Stomach (tissue), 9 donors: ENCODE measurements around the gene KPNB1. TPM values are rescaled to one million over a fixed set of nuclear protein-coding genes. Genes with fewer than 3 reads are reported as not detected.

Experiments used
- DNase-seq, 2 donors: peaks; one replicate each; pipeline versions ENCODE4 v3.0.0 to v3.0.0-alpha.2; 2013 to 2019
- H3K27ac ChIP-seq, 5 donors: fragments of 200-600 bp in 4 of 5; sonication (generic) in 4 of 5; one replicate each; pipeline ENCODE4 v1.5.1; 2013 to 2019; ENCODE audit warnings: mild to moderate bottlenecking in 1 of 5, moderate library complexity in 1 of 5
- H3K27me3 ChIP-seq, 3 donors: fragments of 200-600 bp; sonication (generic); one replicate each; pipeline ENCODE4 v1.5.1; 2017 to 2019; ENCODE audit warnings: mixed run types in 1 of 3
- H3K36me3 ChIP-seq, 4 donors: fragments of 200-600 bp; sonication (generic); 1 replicate in 3 of 4; 2 replicates in 1 of 4; pipeline ENCODE4 v1.5.1; 2016 to 2019
- H3K4me1 ChIP-seq, 4 donors: fragments of 200-600 bp; sonication (generic); one replicate each; pipeline ENCODE4 v1.5.1; 2016 to 2019
- H3K4me3 ChIP-seq, 4 donors: fragments of 200-600 bp; sonication (generic) in 3 of 4; one replicate each; pipeline ENCODE4 v1.5.1; 2016 to 2019; ENCODE audit warnings: mild to moderate bottlenecking in 1 of 4
- H3K9me3 ChIP-seq, 4 donors: fragments of 200-600 bp; sonication (generic); one replicate each; pipeline ENCODE4 v1.5.1; 2016 to 2019
- CTCF ChIP-seq, 7 experiments: fragments of 450-650 bp in 4 of 7; fragments of 200-600 bp in 3 of 7; sonication (generic) in 3 of 7; IDR thresholded peaks; one replicate each; pipeline ENCODE4 v1.5.1; 2016 to 2019; ENCODE audit warnings: antibody characterized with exemption in 7 of 7, control low read depth in 2 of 7, mild to moderate bottlenecking in 1 of 7
- EP300 ChIP-seq: sonication (generic); formaldehyde crosslinking; IDR thresholded peaks from one replicate; pipeline ENCODE4 v1.6.1; 2017; ENCODE audit warnings: antibody characterized with exemption
- POLR2A ChIP-seq, 4 donors: fragments of 450-650 bp; IDR thresholded peaks; one replicate each; pipeline ENCODE4 v1.6.1; 2016; ENCODE audit warnings: antibody characterized with exemption in 4 of 4, control low read depth in 2 of 4, mild to moderate bottlenecking in 1 of 4, moderate library complexity in 1 of 4
- POLR2AphosphoS5 ChIP-seq, 3 donors: sonication (generic); formaldehyde crosslinking; IDR thresholded peaks; one replicate each; pipeline ENCODE4 v1.6.1; 2016; ENCODE audit warnings: antibody characterized with exemption in 3 of 3
- WGBS, 5 donors: extraction: QIAGEN DNeasy Blood & Tissue Kit in 3 of 5; methylation state at CpG; one replicate each; pipeline versions ENCODE4 v1.1.5 to v1.1.7; 2013 to 2018; 5-methylcytosine and 5-hydroxymethylcytosine counted together
- intact Hi-C: fragments of 100-400 bp; cut with DNase I; formaldehyde crosslinking; loops from one replicate; pipeline ENCODE4 v1.15.1; 2023; ENCODE audit warnings: low total_unique reads
- polyA plus RNA-seq, 3 donors: library from polyadenylated mRNA; stranded (reverse); fragments of 200-250 nt; gene quantifications; one replicate each; pipeline ENCODE4 v1.2.3, GENCODE V29; 2013
- total RNA-seq, 5 donors: library from RNA; depleted of rRNA; stranded (reverse); fragments of >200 nt; gene quantifications; one replicate each; pipeline versions ENCODE4 v1.1.0 to v1.2.3, GENCODE V29; 2014 to 2016
- donor health status: healthy with polysubstance abuse.
- donor health status: Bipolar disorder and iron deficiency.
- donor health status: healthy.

The KPNB1 gene
- total and polyA plus RNA-seq, 8 donors, result 32.5 to 669 (median 155) TPM

- TF ChIP-seq POLR2AphosphoS5 (IDR thresholded peaks at IDR 0.05) (no peak), POLR2A (IDR thresholded peaks at IDR 0.05) (no peak)
- H3K4me1 ChIP-seq, result peaks cover 5 to 25% (median 15%) of the 10 kb centered on the region in 4 donors
- no peaks in the 10 kb centered on the region for H3K36me3 ChIP-seq
- H3K27me3 ChIP-seq, result peaks cover 14 to 93% (median 44%) of the 10 kb centered on the region in 3 donors
- no peak overlapping the region for H3K4me3 ChIP-seq
- H3K27ac ChIP-seq, result no peak overlapping the region
- intact Hi-C loops, result no loop called here
- DNase-seq, result no peak
- 7 to 12% (median 9%) methylated on average over 33 to 36 of the region's 36 CpGs for WGBS, 5 donors
- H3K9me3 ChIP-seq, result no peaks in the 10 kb centered on the region
These were observed 71.2 kb downstream of the KPNB1 start for GRCh38 chr17:47720754-47721533.

DNA sequence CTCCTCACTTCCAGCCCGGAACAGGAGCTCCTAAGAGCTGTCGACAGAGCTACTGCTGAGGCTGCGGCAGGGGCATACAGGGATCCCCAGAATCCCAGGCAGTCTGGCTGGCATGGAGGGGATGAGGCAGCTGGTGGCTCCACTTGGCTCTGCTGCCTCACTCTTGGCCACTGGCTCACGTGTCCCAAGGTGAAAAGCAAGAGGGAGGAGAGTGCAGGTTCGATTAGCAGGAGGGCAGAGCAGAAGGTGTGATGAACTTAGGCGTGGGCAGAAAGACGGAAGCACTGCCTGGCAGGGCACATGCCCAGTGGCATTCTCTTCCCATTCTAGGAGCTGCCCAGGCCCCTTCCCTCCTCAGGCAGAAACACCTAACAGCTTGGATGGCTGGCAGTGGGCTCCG, 72.0 kb downstream of the KPNB1 start:
- Histone ChIP-seq H3K9me3 (no peaks in the 10 kb centered on the region), H3K27ac (no peak overlapping the region), H3K4me3 (no peak overlapping the region), H3K27me3 (peaks cover 14 to 98% (median 44%) of the 10 kb centered on the region in 3 donors), H3K36me3 (no peaks in the 10 kb centered on the region), H3K4me1 (peaks cover 5 to 25% (median 15%) of the 10 kb centered on the region in 4 donors)
- intact Hi-C loops, result no loop called here
- 30 to 48% (median 39%) methylated on average over 8 of the region's 8 CpGs for WGBS, 5 donors
- no peak for DNase-seq
- TF ChIP-seq CTCF (IDR thresholded peaks at IDR 0.05) (no peak), EP300 (no peak), POLR2AphosphoS5 (IDR thresholded peaks at IDR 0.05) (no peak), POLR2A (IDR thresholded peaks at IDR 0.05) (no peak)

- H3K9me3 ChIP-seq, result no peaks in the 10 kb centered on the region
- DNase-seq, result no peak
- H3K4me3 ChIP-seq, result no peak overlapping the region
- no peak overlapping the region for H3K27ac ChIP-seq
- peaks cover 5 to 21% (median 15%) of the 10 kb centered on the region in 4 donors for H3K4me1 ChIP-seq
- H3K36me3 ChIP-seq, result no peaks in the 10 kb centered on the region
- intact Hi-C loops, result no loop called here
- no peak for TF ChIP-seq POLR2AphosphoS5 (IDR thresholded peaks at IDR 0.05)
- no peak for TF ChIP-seq POLR2A (IDR thresholded peaks at IDR 0.05)
- no peak for TF ChIP-seq EP300
- no peak for TF ChIP-seq CTCF (IDR thresholded peaks at IDR 0.05)
- WGBS, 5 donors, result 67 to 83% (median 77%) methylated on average over 2 of the region's 2 CpGs
- H3K27me3 ChIP-seq, result peaks cover 14 to 95% (median 38%) of the 10 kb centered on the region in 3 donors
These were observed 75.0 kb downstream of the KPNB1 start for GRCh38 chr17:47724705-47725104.

- Histone ChIP-seq H3K9me3 (no peaks in the 10 kb centered on the region), H3K36me3 (no peaks in the 10 kb centered on the region), H3K27me3 (peaks cover 11 to 94% (median 30%) of the 10 kb centered on the region in 3 donors), H3K4me3 (no peak overlapping the region), H3K27ac (no peak overlapping the region), H3K4me1 (peaks cover 5 to 14% (median 13%) of the 10 kb centered on the region in 4 donors)
- intact Hi-C loops, result no loop called here
- WGBS, 5 donors, result 52 to 64% (median 55%) methylated on average over 13 of the region's 13 CpGs
- TF ChIP-seq POLR2AphosphoS5 (IDR thresholded peaks at IDR 0.05), result no peak
- TF ChIP-seq EP300, result no peak
- no peak for TF ChIP-seq CTCF (IDR thresholded peaks at IDR 0.05)
- TF ChIP-seq POLR2A (IDR thresholded peaks at IDR 0.05), result no peak
- no peak for DNase-seq
These were observed 75.9 kb downstream of the KPNB1 start for GRCh38 chr17:47725446-47726111.
